ENCODE measurements around the gene PRKX. TPM values are rescaled to one million over a fixed set of nuclear protein-coding genes. Genes with fewer than 3 reads are reported as not detected.
"Not testable (repeated sequence)": the region's sequence is repeated elsewhere in the genome, so short reads cannot be mapped to it uniquely, and the experiment has no call there.

PRKX gene
- total and polyA plus RNA-seq, 5 experiments from 2014 or later = 30.9 to 46.7 (median 38.8) TPM

- H3K27me3 Mint-ChIP-seq = peaks cover 0 to 10% (median 0%) of the 10 kb centered on the region in 5 donors
- ATAC-seq (no peak), DNase-seq (no peak)
- POLR2A ChIA-PET = no interaction called here
- no peak overlapping the region for H3K4me3 Mint-ChIP-seq
- H3K9me3 Mint-ChIP-seq = peaks cover 0 to 6% (median 0%) of the 10 kb centered on the region in 9 donors
- H3K4me1 Mint-ChIP-seq = peaks cover 8 to 23% (median 19%) of the 10 kb centered on the region in 4 donors
- H3K36me3 Mint-ChIP-seq = peaks cover 0 to 5% (median 0%) of the 10 kb centered on the region in 3 donors
- H3K27ac Mint-ChIP-seq = no peak overlapping the region
Measured at GRCh38 chrX:3585719-3586118, 127.7 kb downstream of the PRKX start.

GRCh38 chrX:3584415-3584996 lies 128.9 kb downstream of the PRKX start:
- peaks cover 8 to 23% (median 19%) of the 10 kb centered on the region in 4 donors for H3K4me1 Mint-ChIP-seq
- POLR2A ChIA-PET = no interaction called here
- peaks cover 0 to 10% (median 0%) of the 10 kb centered on the region in 5 donors for H3K27me3 Mint-ChIP-seq
- H3K9me3 Mint-ChIP-seq = peaks cover 0 to 2% (median 0%) of the 10 kb centered on the region in 9 donors
- DNase-seq (no peak), ATAC-seq (no peak)
- peak overlapping the region in 2 of 10 donors; percentile 26 to 59 for H3K4me3 Mint-ChIP-seq
- peak overlapping the region in 1 of 10 donors; percentile 47 for H3K27ac Mint-ChIP-seq
- peaks cover 0 to 5% (median 0%) of the 10 kb centered on the region in 3 donors for H3K36me3 Mint-ChIP-seq

- peaks cover 0 to 5% (median 0%) of the 10 kb centered on the region in 3 donors for H3K36me3 Mint-ChIP-seq
Measured at GRCh38 chrX:3582451-3582850, 131.0 kb downstream of the PRKX start.

GRCh38 chrX:3581609-3582108 lies 131.8 kb downstream of the PRKX start:
- no peak for ATAC-seq
- DNase-seq = no peak
- Mint-ChIP-seq H3K4me1 (peaks cover 8 to 20% (median 16%) of the 10 kb centered on the region in 4 donors), H3K36me3 (peaks cover 0 to 5% (median 0%) of the 10 kb centered on the region in 3 donors), H3K27me3 (peaks cover 0 to 10% (median 0%) of the 10 kb centered on the region in 5 donors), H3K9me3 (peaks cover 0 to 2% (median 0%) of the 10 kb centered on the region in 9 donors), H3K27ac (no peak overlapping the region), H3K4me3 (no peak overlapping the region)
- POLR2A ChIA-PET = no interaction called here

More at GRCh38 chrX:3582451-3582850, 131.0 kb downstream of the PRKX start:
- ATAC-seq = no peak
- Mint-ChIP-seq H3K9me3 (peaks cover 0 to 2% (median 0%) of the 10 kb centered on the region in 9 donors), H3K4me3 (peak overlapping the region in 1 of 10 donors; percentile 4), H3K27ac (no peak overlapping the region), H3K4me1 (peaks cover 8 to 20% (median 17%) of the 10 kb centered on the region in 4 donors), H3K27me3 (peaks cover 0 to 10% (median 0%) of the 10 kb centered on the region in 5 donors)
- DNase-seq = no peak
- POLR2A ChIA-PET = no interaction called here

GRCh38 chrX:3577551-3577950 lies 135.9 kb downstream of the PRKX start:
- Mint-ChIP-seq H3K4me3 (no peak overlapping the region), H3K36me3 (peaks cover 0 to 5% (median 2%) of the 10 kb centered on the region in 3 donors), H3K27me3 (peaks cover 0 to 6% (median 0%) of the 10 kb centered on the region in 5 donors), H3K27ac (peak overlapping the region in 1 of 10 donors; percentile 80), H3K4me1 (peaks cover 0 to 2% (median 0%) of the 10 kb centered on the region in 4 donors), H3K9me3 (peaks cover 0 to 7% (median 0%) of the 10 kb centered on the region in 9 donors)
- no peak for DNase-seq
- ATAC-seq = no peak
- POLR2A ChIA-PET = no interaction called here

- peaks cover 0 to 2% (median 0%) of the 10 kb centered on the region in 4 donors for H3K4me1 Mint-ChIP-seq
- peaks cover 0 to 7% (median 5%) of the 10 kb centered on the region in 3 donors for H3K36me3 Mint-ChIP-seq
- no peak for ATAC-seq
- POLR2A ChIA-PET = no interaction called here
- H3K9me3 Mint-ChIP-seq = peaks cover 0 to 12% (median 0%) of the 10 kb centered on the region in 9 donors
- no peak for DNase-seq
- no peak overlapping the region for H3K4me3 Mint-ChIP-seq
- no peak overlapping the region for H3K27ac Mint-ChIP-seq
- H3K27me3 Mint-ChIP-seq = peaks cover 0 to 6% (median 0%) of the 10 kb centered on the region in 5 donors
Measured at GRCh38 chrX:3576886-3577501, 136.5 kb downstream of the PRKX start.

- Mint-ChIP-seq H3K36me3 (peaks cover 0 to 7% (median 0%) of the 10 kb centered on the region in 3 donors), H3K9me3 (peaks cover 0 to 10% (median 0%) of the 10 kb centered on the region in 9 donors), H3K27ac (no peak overlapping the region), H3K4me3 (no peak overlapping the region), H3K27me3 (peaks cover 0 to 1% (median 0%) of the 10 kb centered on the region in 5 donors), H3K4me1 (no peaks in the 10 kb centered on the region)
- ATAC-seq = no peak
- POLR2A ChIA-PET = no interaction called here
- no peak for DNase-seq
Measured at GRCh38 chrX:3567686-3568085, 145.8 kb downstream of the PRKX start.

GRCh38 chrX:3563451-3563850 lies 150.0 kb downstream of the PRKX start:
- H3K27ac Mint-ChIP-seq = no peak overlapping the region
- H3K9me3 Mint-ChIP-seq = peaks cover 0 to 6% (median 0%) of the 10 kb centered on the region in 9 donors
- no peak overlapping the region for H3K4me3 Mint-ChIP-seq
- POLR2A ChIA-PET = no interaction called here
- no peaks in the 10 kb centered on the region for H3K4me1 Mint-ChIP-seq
- DNase-seq = no peak
- no peak for ATAC-seq
- peaks cover 0 to 4% (median 0%) of the 10 kb centered on the region in 3 donors for H3K36me3 Mint-ChIP-seq
- H3K27me3 Mint-ChIP-seq = peaks cover 0 to 5% (median 0%) of the 10 kb centered on the region in 5 donors

- H3K27me3 Mint-ChIP-seq, H3K27ac Mint-ChIP-seq, H3K4me1 Mint-ChIP-seq, DNase-seq, ATAC-seq, H3K4me3 Mint-ChIP-seq, POLR2A ChIA-PET: not testable (repeated sequence)
- peaks cover 0 to 13% (median 0%) of the 10 kb centered on the region in 3 donors for H3K36me3 Mint-ChIP-seq
- H3K9me3 Mint-ChIP-seq = peaks cover 0 to 17% (median 3%) of the 10 kb centered on the region in 9 donors
Measured at GRCh38 chrX:3560010-3560409, 153.4 kb downstream of the PRKX start.
